H1 (cell line): ENCODE results near the gene TSPOAP1. TPM values are rescaled to one million over a fixed set of nuclear protein-coding genes. Genes with fewer than 3 reads are reported as not detected.

Source experiments
- ATF2 ChIP-seq: IDR thresholded peaks from 2 replicates; pipeline ENCODE4 v1.6.1; 2012; ENCODE audit warnings: low read length, inconsistent platforms
- KDM4A ChIP-seq: IDR thresholded peaks from one replicate; pipeline ENCODE4 v1.7.1; 2012; ENCODE audit warnings: low read depth, mild to moderate bottlenecking, moderate library complexity, low read length, inconsistent platforms; ENCODE audit not compliant: severe bottlenecking
- SIX5 ChIP-seq: IDR thresholded peaks from 2 replicates; pipeline ENCODE4 v1.6.1; 2011; ENCODE audit warnings: mild to moderate bottlenecking, low read depth, low read length
- SP2 ChIP-seq: IDR thresholded peaks from 2 replicates; pipeline ENCODE4 v1.6.1; 2012; ENCODE audit warnings: mild to moderate bottlenecking, low read length, inconsistent platforms
- YY1 ChIP-seq: IDR thresholded peaks from 2 replicates; pipeline ENCODE4 v1.6.1; 2011; ENCODE audit warnings: low read depth, mild to moderate bottlenecking, low read length
- polyA plus RNA-seq, 7 experiments: library from polyadenylated mRNA; depleted of rRNA in 3 of 7; stranded (reverse) in 5 of 7; unstranded in 2 of 7; fragments of >200 nt in 5 of 7; fragments of 200-250 nt in 2 of 7; gene quantifications; 1 replicate in 5 of 7; 2 replicates in 1 of 7; 4 replicates in 1 of 7; pipeline versions ENCODE4 v1.2.1 to v1.2.3, GENCODE V29; 2011 to 2013; ENCODE audit warnings: missing spikeins in 2 of 7, mixed read lengths in 2 of 7
- total RNA-seq: library from RNA; stranded (reverse); fragmentation: NEBNext Ultra II Directional; extraction: Animal tissue kit (Norgen Biotek cat#: 25700); gene quantifications from 2 replicates; pipeline ENCODE4 v1.2.1, GENCODE V29; 2021

The TSPOAP1 gene
- total and polyA plus RNA-seq, 2 of the 8 experiments (the other 6 are each of a cell fraction or from before 2014, with no cell fraction given): 7.6 to 9.2 TPM

GRCh38 chr17:58351182-58351581, 22.6 kb upstream of the TSPOAP1 start (continued):
- no peak for TF ChIP-seq SIX5
- TF ChIP-seq KDM4A: no peak
- no peak for TF ChIP-seq ATF2
- TF ChIP-seq YY1: no peak
- no peak for TF ChIP-seq SP2
